RPMI8226 (cell line): ENCODE data around the gene WFDC12.

Source experiments
- DNase-seq: peaks from one replicate; pipeline ENCODE4 v3.0.0-alpha.2; 2015

WFDC12 gene

GRCh38 chr20:45088247-45088646 lies 36.0 kb downstream of the WFDC12 start:
- DNase-seq: no peak

GRCh38 chr20:45087814-45088213 lies 36.5 kb downstream of the WFDC12 start:
- no peak for DNase-seq

- no peak for DNase-seq
Observed at GRCh38 chr20:45087097-45087790, 37.0 kb downstream of the WFDC12 start.

GRCh38 chr20:45085867-45086266 lies 38.4 kb downstream of the WFDC12 start:
- no peak for DNase-seq

GRCh38 chr20:45085289-45085688 lies 39.0 kb downstream of the WFDC12 start:
- DNase-seq: no peak

- DNase-seq: no peak
Observed at GRCh38 chr20:45083127-45083526, 41.1 kb downstream of the WFDC12 start.

- no peak for DNase-seq
Observed at GRCh38 chr20:45082468-45082867, 41.8 kb downstream of the WFDC12 start.

- DNase-seq: no peak
Observed at GRCh38 chr20:45080867-45081624, 43.2 kb downstream of the WFDC12 start.

GRCh38 chr20:45077559-45077958 lies 46.7 kb downstream of the WFDC12 start:
- no peak for DNase-seq
